ENCODE measurements around the gene S1PR1.

S1PR1 gene

DNA sequence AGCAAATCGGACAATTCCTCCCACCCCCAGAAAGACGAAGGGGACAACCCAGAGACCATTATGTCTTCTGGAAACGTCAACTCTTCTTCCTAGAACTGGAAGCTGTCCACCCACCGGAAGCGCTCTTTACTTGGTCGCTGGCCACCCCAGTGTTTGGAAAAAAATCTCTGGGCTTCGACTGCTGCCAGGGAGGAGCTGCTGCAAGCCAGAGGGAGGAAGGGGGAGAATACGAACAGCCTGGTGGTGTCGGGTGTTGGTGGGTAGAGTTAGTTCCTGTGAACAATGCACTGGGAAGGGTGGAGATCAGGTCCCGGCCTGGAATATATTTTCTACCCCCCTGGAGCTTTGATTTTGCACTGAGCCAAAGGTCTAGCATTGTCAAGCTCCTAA lies 3.2 kb downstream of the S1PR1 start:
- H3K27me3 ChIP-seq (ENCODE audit: control insufficient read depth, insufficient read depth, low read length): no peaks in the 10 kb centered on the region
- H3K27ac ChIP-seq: peak overlapping the region; percentile 56
- H3K4me3 ChIP-seq (ENCODE audit: low read depth, low read length): no peak overlapping the region
- H3K36me3 ChIP-seq (ENCODE audit: control insufficient read depth, insufficient read depth, low read length): no peaks in the 10 kb centered on the region
- TF ChIP-seq, protein P1, sequence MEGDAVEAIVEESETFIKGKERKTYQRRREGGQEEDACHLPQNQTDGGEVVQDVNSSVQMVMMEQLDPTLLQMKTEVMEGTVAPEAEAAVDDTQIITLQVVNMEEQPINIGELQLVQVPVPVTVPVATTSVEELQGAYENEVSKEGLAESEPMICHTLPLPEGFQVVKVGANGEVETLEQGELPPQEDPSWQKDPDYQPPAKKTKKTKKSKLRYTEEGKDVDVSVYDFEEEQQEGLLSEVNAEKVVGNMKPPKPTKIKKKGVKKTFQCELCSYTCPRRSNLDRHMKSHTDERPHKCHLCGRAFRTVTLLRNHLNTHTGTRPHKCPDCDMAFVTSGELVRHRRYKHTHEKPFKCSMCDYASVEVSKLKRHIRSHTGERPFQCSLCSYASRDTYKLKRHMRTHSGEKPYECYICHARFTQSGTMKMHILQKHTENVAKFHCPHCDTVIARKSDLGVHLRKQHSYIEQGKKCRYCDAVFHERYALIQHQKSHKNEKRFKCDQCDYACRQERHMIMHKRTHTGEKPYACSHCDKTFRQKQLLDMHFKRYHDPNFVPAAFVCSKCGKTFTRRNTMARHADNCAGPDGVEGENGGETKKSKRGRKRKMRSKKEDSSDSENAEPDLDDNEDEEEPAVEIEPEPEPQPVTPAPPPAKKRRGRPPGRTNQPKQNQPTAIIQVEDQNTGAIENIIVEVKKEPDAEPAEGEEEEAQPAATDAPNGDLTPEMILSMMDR (IDR thresholded peaks at IDR 0.05): no peak
- no peak overlapping the region for H3K4me2 ChIP-seq (ENCODE audit: low read length)
- H3K79me2 ChIP-seq: no peaks in the 10 kb centered on the region
- no peak overlapping the region for H2AFZ ChIP-seq
- no peaks in the 10 kb centered on the region for H3K9me3 ChIP-seq (ENCODE audit: control insufficient read depth, low read length)
- H3K9ac ChIP-seq: no peak overlapping the region
- no peaks in the 10 kb centered on the region for H3K4me1 ChIP-seq

DNA sequence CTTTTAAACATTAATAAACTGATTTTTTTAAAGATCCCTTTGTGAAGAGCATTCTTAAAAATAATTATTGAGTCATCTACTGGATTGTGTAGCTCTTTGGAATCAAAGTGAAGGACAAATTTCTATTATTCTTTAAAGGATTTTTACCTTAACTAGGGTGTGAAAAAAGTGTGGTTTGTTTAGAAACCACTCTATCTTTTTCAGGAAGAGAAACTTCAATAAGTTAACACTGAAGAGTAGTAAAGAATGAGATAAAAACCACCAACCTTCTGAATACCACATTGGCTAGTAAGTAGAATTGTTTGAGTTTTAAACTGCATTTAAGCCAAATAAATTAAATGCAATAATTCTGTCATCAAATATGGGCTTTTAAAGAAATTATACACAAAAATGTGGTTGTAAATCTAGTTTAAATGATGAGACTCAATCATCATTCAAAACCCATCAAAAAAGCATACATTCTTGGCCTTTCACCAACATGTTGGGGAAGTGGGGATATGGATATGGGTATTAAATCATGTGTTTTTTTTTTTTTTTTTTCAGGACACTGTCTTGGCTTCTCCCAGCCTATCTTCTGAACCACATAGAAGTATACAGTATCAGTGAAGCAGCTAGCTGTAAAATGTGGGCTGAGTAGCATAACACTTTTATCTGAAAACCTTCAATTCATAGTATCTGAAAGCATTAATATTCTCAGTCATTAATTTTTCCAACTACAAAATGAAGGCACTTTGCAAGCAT lies 4.8 kb downstream of the S1PR1 start:
- Histone ChIP-seq H3K79me2 (no peaks in the 10 kb centered on the region), H2AFZ (no peak overlapping the region), H3K9ac (no peak overlapping the region), H3K27me3 (ENCODE audit: control insufficient read depth, insufficient read depth, low read length) (no peaks in the 10 kb centered on the region), H3K4me2 (ENCODE audit: low read length) (no peak overlapping the region), H3K27ac (peak overlapping the region; percentile 69), H3K4me3 (ENCODE audit: low read depth, low read length) (no peak overlapping the region), H3K9me3 (ENCODE audit: control insufficient read depth, low read length) (no peaks in the 10 kb centered on the region), H3K4me1 (no peaks in the 10 kb centered on the region), H3K36me3 (ENCODE audit: control insufficient read depth, insufficient read depth, low read length) (no peaks in the 10 kb centered on the region)
- TF ChIP-seq, protein P1 (IDR thresholded peaks at IDR 0.05): no peak

- Histone ChIP-seq H2AFZ (no peak overlapping the region), H3K27ac (peak overlapping the region; percentile 69), H3K79me2 (no peaks in the 10 kb centered on the region), H3K4me3 (ENCODE audit: low read depth, low read length) (no peak overlapping the region), H3K9me3 (ENCODE audit: control insufficient read depth, low read length) (no peaks in the 10 kb centered on the region), H3K36me3 (ENCODE audit: control insufficient read depth, insufficient read depth, low read length) (no peaks in the 10 kb centered on the region), H3K9ac (no peak overlapping the region), H3K27me3 (ENCODE audit: control insufficient read depth, insufficient read depth, low read length) (no peaks in the 10 kb centered on the region), H3K4me1 (no peaks in the 10 kb centered on the region), H3K4me2 (ENCODE audit: low read length) (no peak overlapping the region)
- TF ChIP-seq, protein P1 (IDR thresholded peaks at IDR 0.05): no peak
Measured at GRCh38 chr1:101242324-101243050, 5.7 kb downstream of the S1PR1 start.

- Histone ChIP-seq H3K4me3 (ENCODE audit: low read depth, low read length) (no peak overlapping the region), H3K36me3 (ENCODE audit: control insufficient read depth, insufficient read depth, low read length) (no peaks in the 10 kb centered on the region), H3K27ac (no peak overlapping the region), H3K9ac (no peak overlapping the region), H3K79me2 (no peaks in the 10 kb centered on the region), H3K27me3 (ENCODE audit: control insufficient read depth, insufficient read depth, low read length) (no peaks in the 10 kb centered on the region), H3K4me2 (ENCODE audit: low read length) (no peak overlapping the region), H3K9me3 (ENCODE audit: control insufficient read depth, low read length) (no peaks in the 10 kb centered on the region), H3K4me1 (no peaks in the 10 kb centered on the region), H2AFZ (no peak overlapping the region)
- TF ChIP-seq, protein P1 (IDR thresholded peaks at IDR 0.05): no peak
Measured at GRCh38 chr1:101243751-101244150, 6.9 kb downstream of the S1PR1 start.

All from parathyroid adenoma (tissue), 2 donors.